Neural cell (in vitro differentiated cells): Measurements from ENCODE around the gene RNU6-8.

ENCODE experiments used
- EP300 ChIP-seq: fragments of 450-650 bp; conservative IDR thresholded peaks from 2 replicates; pipeline ENCODE4 v1.6.1; 2014; ENCODE audit warnings: antibody characterized with exemption, mild to moderate bottlenecking, moderate library complexity; ENCODE audit not compliant: poor library complexity, severe bottlenecking
- EZH2 ChIP-seq: fragments of 200-600, 300-800 bp; shearing (Covaris generic), sonication (generic); IDR thresholded peaks from 2 replicates; pipeline ENCODE4 v1.6.1; 2014; ENCODE audit warnings: antibody characterized with exemption, low read length, borderline replicate concordance, mild to moderate bottlenecking; ENCODE audit not compliant: insufficient read depth, poor library complexity, severe bottlenecking
- MXI1 ChIP-seq: fragments of 450-650 bp; conservative IDR thresholded peaks from 2 replicates; pipeline ENCODE4 v1.6.1; 2014; ENCODE audit warnings: antibody characterized with exemption, mild to moderate bottlenecking; ENCODE audit not compliant: poor library complexity, severe bottlenecking
- POLR2AphosphoS5 ChIP-seq: IDR thresholded peaks from 2 replicates; pipeline ENCODE4 v1.6.1; 2012
- RAD21 ChIP-seq: fragments of 450-650 bp; conservative IDR thresholded peaks from 2 replicates; pipeline ENCODE4 v1.6.1; 2014; ENCODE audit warnings: antibody characterized with exemption, mild to moderate bottlenecking, moderate library complexity
- TAF1 ChIP-seq: IDR thresholded peaks from 2 replicates; pipeline ENCODE4 v1.6.1; 2012; ENCODE audit warnings: low read depth
- TF ChIP-seq, protein P1 (sequence below): fragments of 450-650 bp; IDR thresholded peaks from 2 replicates; pipeline ENCODE4 v1.5.1; 2014; ENCODE audit warnings: antibody characterized with exemption, mild to moderate bottlenecking, moderate library complexity; ENCODE audit not compliant: poor library complexity, severe bottlenecking
- TF ChIP-seq, protein P2 (sequence below): IDR thresholded peaks from 2 replicates; pipeline ENCODE4 v1.6.1; 2012; ENCODE audit warnings: borderline replicate concordance

DNA sequence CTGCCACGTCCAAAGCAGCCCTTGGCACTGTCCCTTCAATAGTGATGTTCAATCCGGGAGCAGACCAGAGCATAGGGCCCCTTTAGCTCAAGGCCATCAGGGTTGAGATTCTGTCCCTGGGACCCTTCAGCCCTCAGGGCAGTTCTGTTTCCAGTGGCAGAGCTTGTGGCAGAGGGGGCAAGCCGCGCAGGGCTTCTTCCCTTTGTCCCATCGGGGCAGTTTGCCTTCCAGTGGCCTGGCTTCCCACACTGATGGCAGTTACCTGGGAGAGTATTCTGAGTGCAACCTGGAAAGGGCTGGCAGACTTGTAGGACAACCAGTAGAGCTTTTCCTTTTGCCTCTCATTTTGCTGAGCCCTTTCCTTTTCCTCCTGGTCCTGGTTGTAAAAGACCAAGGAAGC, 43.7 kb upstream of the RNU6-8 start:
- TF ChIP-seq, protein P1, sequence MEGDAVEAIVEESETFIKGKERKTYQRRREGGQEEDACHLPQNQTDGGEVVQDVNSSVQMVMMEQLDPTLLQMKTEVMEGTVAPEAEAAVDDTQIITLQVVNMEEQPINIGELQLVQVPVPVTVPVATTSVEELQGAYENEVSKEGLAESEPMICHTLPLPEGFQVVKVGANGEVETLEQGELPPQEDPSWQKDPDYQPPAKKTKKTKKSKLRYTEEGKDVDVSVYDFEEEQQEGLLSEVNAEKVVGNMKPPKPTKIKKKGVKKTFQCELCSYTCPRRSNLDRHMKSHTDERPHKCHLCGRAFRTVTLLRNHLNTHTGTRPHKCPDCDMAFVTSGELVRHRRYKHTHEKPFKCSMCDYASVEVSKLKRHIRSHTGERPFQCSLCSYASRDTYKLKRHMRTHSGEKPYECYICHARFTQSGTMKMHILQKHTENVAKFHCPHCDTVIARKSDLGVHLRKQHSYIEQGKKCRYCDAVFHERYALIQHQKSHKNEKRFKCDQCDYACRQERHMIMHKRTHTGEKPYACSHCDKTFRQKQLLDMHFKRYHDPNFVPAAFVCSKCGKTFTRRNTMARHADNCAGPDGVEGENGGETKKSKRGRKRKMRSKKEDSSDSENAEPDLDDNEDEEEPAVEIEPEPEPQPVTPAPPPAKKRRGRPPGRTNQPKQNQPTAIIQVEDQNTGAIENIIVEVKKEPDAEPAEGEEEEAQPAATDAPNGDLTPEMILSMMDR, result no peak
- TF ChIP-seq TAF1 (no peak), EP300 (no peak), RAD21 (no peak), POLR2AphosphoS5 (no peak), EZH2 (no peak), MXI1 (no peak)
- TF ChIP-seq, protein P2, sequence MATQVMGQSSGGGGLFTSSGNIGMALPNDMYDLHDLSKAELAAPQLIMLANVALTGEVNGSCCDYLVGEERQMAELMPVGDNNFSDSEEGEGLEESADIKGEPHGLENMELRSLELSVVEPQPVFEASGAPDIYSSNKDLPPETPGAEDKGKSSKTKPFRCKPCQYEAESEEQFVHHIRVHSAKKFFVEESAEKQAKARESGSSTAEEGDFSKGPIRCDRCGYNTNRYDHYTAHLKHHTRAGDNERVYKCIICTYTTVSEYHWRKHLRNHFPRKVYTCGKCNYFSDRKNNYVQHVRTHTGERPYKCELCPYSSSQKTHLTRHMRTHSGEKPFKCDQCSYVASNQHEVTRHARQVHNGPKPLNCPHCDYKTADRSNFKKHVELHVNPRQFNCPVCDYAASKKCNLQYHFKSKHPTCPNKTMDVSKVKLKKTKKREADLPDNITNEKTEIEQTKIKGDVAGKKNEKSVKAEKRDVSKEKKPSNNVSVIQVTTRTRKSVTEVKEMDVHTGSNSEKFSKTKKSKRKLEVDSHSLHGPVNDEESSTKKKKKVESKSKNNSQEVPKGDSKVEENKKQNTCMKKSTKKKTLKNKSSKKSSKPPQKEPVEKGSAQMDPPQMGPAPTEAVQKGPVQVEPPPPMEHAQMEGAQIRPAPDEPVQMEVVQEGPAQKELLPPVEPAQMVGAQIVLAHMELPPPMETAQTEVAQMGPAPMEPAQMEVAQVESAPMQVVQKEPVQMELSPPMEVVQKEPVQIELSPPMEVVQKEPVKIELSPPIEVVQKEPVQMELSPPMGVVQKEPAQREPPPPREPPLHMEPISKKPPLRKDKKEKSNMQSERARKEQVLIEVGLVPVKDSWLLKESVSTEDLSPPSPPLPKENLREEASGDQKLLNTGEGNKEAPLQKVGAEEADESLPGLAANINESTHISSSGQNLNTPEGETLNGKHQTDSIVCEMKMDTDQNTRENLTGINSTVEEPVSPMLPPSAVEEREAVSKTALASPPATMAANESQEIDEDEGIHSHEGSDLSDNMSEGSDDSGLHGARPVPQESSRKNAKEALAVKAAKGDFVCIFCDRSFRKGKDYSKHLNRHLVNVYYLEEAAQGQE, result no peak
